Astrocyte (in vitro differentiated cells and primary cell): ENCODE data around the gene SOX5. TPM values are rescaled to one million over a fixed set of nuclear protein-coding genes. Genes with fewer than 3 reads are reported as not detected.

Experiments
- DNase-seq: peaks from one replicate; pipeline ENCODE4 v3.0.0-alpha.2; 2010; ENCODE audit warnings: low read depth
- FAIRE-seq: peaks from 2 replicates; lab custom pipeline; 2011; peaks lifted over from hg19 to GRCh38; lab: Jason Lieb, UNC
- H2AFZ ChIP-seq: 2 replicates; pipeline ENCODE4 v1.6.0; 2012; ENCODE audit warnings: low read depth, low read length, inconsistent platforms
- H3K27ac ChIP-seq: 2 replicates; pipeline ENCODE4 v1.5.1; 2011; ENCODE audit warnings: low read depth, low read length, inconsistent platforms
- H3K27me3 ChIP-seq: 2 replicates; pipeline ENCODE4 v1.6.0; 2011; ENCODE audit warnings: low read length, inconsistent platforms; ENCODE audit not compliant: insufficient read depth
- H3K36me3 ChIP-seq: 2 replicates; pipeline ENCODE4 v1.5.1; 2011; ENCODE audit warnings: low read length, inconsistent platforms; ENCODE audit not compliant: insufficient read depth
- H3K4me1 ChIP-seq: 2 replicates; pipeline ENCODE4 v1.5.1; 2011; ENCODE audit warnings: low read length, inconsistent platforms; ENCODE audit not compliant: insufficient read depth
- H3K4me2 ChIP-seq: 2 replicates; pipeline ENCODE4 v1.6.0; 2012; ENCODE audit warnings: low read length, inconsistent platforms
- H3K4me3 ChIP-seq: 2 replicates; pipeline ENCODE4 v1.5.1; 2011; ENCODE audit warnings: low read depth, mild to moderate bottlenecking, low read length, inconsistent platforms; ENCODE audit not compliant: insufficient read depth
- H3K79me2 ChIP-seq: 2 replicates; pipeline ENCODE4 v1.6.0; 2012; ENCODE audit warnings: mild to moderate bottlenecking, low read length, inconsistent platforms; ENCODE audit not compliant: insufficient read depth
- H3K9ac ChIP-seq: 2 replicates; pipeline ENCODE4 v1.6.0; 2012; ENCODE audit warnings: mild to moderate bottlenecking, low read length, inconsistent platforms
- H3K9me3 ChIP-seq: 2 replicates; pipeline ENCODE4 v1.5.1; 2012; ENCODE audit warnings: low read depth, mild to moderate bottlenecking, low read length, inconsistent platforms; ENCODE audit not compliant: insufficient read depth
- H4K20me1 ChIP-seq: 2 replicates; pipeline ENCODE4 v1.6.0; 2012; ENCODE audit warnings: low read length, inconsistent platforms; ENCODE audit not compliant: insufficient read depth
- H3K27ac Mint-ChIP-seq: one replicate; pipeline ENCODE4 v1.8.0; 2021; ENCODE audit warnings: mild to moderate bottlenecking, mixed read lengths; ENCODE audit not compliant: unreplicated experiment
- H3K27me3 Mint-ChIP-seq: one replicate; pipeline ENCODE4 v1.8.0; 2021; ENCODE audit warnings: low read depth, mixed read lengths; ENCODE audit not compliant: unreplicated experiment
- H3K36me3 Mint-ChIP-seq: one replicate; pipeline ENCODE4 v1.8.0; 2021; ENCODE audit warnings: low read depth, mixed read lengths; ENCODE audit not compliant: unreplicated experiment
- H3K4me1 Mint-ChIP-seq: one replicate; pipeline ENCODE4 v1.8.0; 2021; ENCODE audit warnings: low read depth, mixed read lengths; ENCODE audit not compliant: unreplicated experiment
- H3K4me3 Mint-ChIP-seq: one replicate; pipeline ENCODE4 v1.8.0; 2021; ENCODE audit warnings: mild to moderate bottlenecking, moderate library complexity, mixed read lengths; ENCODE audit not compliant: unreplicated experiment
- H3K9me3 Mint-ChIP-seq: one replicate; pipeline ENCODE4 v1.8.0; 2021; ENCODE audit warnings: mild to moderate bottlenecking, mixed read lengths; ENCODE audit not compliant: unreplicated experiment
- EZH2 ChIP-seq: IDR thresholded peaks from 2 replicates; pipeline ENCODE4 v1.6.1; 2012; ENCODE audit warnings: mild to moderate bottlenecking, low read length, inconsistent platforms; ENCODE audit not compliant: insufficient read depth
- total RNA-seq: library from RNA; stranded (reverse); gene quantifications from 2 replicates; pipeline ENCODE4 v1.2.1, GENCODE V29; 2021
- TF ChIP-seq, protein P1 (sequence below): IDR thresholded peaks from 2 replicates; pipeline ENCODE4 v1.5.1; 2011; ENCODE audit warnings: low read depth, mild to moderate bottlenecking, inconsistent platforms, low read length, moderate library complexity; ENCODE audit not compliant: insufficient read depth

The SOX5 gene
- total RNA-seq, 1 donor from 2014 or later: 13.7 TPM

DNA sequence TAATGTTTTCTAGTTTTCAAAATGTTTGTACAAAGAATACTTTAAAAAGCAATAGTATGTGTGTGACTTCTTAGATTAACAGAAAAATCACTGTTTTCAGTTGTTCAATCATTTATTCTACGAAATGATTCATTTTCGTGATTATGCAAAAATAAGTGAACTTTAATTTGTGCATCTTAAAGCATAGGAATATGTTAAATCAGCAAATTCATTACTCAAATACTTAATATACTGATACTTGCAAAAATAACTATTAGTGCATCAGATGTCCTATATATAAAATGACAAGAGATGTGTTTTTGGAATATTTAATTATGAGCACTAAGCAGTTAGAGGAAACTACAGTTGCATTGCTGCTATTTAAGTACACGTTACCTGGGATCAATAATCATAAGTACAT lies 11.0 kb downstream of the SOX5 start:
- Mint-ChIP-seq H3K27me3 (no peaks in the 10 kb centered on the region), H3K27ac (no peak overlapping the region), H3K9me3 (no peaks in the 10 kb centered on the region), H3K4me1 (peaks cover 4% of the 10 kb centered on the region), H3K36me3 (no peaks in the 10 kb centered on the region), H3K4me3 (no peak overlapping the region)
- no peak overlapping the region for H2AFZ ChIP-seq
- no peak overlapping the region for H3K27ac ChIP-seq
- H3K36me3 ChIP-seq: no peaks in the 10 kb centered on the region
- no peaks in the 10 kb centered on the region for H4K20me1 ChIP-seq
- no peaks in the 10 kb centered on the region for H3K4me1 ChIP-seq
- FAIRE-seq (no peak), DNase-seq (no peak)
- H3K4me3 ChIP-seq: no peak overlapping the region
- TF ChIP-seq EZH2: no peak
- TF ChIP-seq, protein P1, sequence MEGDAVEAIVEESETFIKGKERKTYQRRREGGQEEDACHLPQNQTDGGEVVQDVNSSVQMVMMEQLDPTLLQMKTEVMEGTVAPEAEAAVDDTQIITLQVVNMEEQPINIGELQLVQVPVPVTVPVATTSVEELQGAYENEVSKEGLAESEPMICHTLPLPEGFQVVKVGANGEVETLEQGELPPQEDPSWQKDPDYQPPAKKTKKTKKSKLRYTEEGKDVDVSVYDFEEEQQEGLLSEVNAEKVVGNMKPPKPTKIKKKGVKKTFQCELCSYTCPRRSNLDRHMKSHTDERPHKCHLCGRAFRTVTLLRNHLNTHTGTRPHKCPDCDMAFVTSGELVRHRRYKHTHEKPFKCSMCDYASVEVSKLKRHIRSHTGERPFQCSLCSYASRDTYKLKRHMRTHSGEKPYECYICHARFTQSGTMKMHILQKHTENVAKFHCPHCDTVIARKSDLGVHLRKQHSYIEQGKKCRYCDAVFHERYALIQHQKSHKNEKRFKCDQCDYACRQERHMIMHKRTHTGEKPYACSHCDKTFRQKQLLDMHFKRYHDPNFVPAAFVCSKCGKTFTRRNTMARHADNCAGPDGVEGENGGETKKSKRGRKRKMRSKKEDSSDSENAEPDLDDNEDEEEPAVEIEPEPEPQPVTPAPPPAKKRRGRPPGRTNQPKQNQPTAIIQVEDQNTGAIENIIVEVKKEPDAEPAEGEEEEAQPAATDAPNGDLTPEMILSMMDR: no peak
- no peak overlapping the region for H3K4me2 ChIP-seq
- H3K9me3 ChIP-seq: no peaks in the 10 kb centered on the region
- no peak overlapping the region for H3K9ac ChIP-seq
- no peaks in the 10 kb centered on the region for H3K27me3 ChIP-seq
- H3K79me2 ChIP-seq: no peaks in the 10 kb centered on the region

DNA sequence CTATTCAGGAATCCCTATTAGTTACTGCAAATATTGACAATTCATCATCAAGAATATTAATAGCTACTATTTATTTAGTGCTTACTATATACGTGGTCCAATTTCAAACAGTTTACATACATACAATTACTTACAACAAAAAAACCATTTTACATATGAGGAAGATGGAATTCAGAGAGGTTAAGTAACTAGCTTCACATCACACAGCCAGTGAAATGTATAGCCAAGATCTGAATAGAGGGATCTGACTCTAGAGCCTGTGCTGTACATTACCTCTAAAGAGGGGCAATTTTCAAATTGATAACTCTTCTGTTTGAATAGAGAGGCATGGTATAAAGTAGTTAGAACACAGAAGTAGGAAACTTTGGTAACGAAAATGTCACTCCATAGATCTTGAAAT lies 18.3 kb downstream of the SOX5 start:
- Mint-ChIP-seq H3K4me3 (no peak overlapping the region), H3K36me3 (peaks cover 4% of the 10 kb centered on the region), H3K4me1 (peaks cover 10% of the 10 kb centered on the region), H3K9me3 (no peaks in the 10 kb centered on the region), H3K27ac (no peak overlapping the region), H3K27me3 (no peaks in the 10 kb centered on the region)
- H3K4me1 ChIP-seq: no peaks in the 10 kb centered on the region
- no peak overlapping the region for H3K27ac ChIP-seq
- H3K79me2 ChIP-seq: no peaks in the 10 kb centered on the region
- no peak for FAIRE-seq
- TF ChIP-seq, protein P1: no peak
- H3K36me3 ChIP-seq: no peaks in the 10 kb centered on the region
- no peaks in the 10 kb centered on the region for H3K9me3 ChIP-seq
- H3K27me3 ChIP-seq: no peaks in the 10 kb centered on the region
- DNase-seq: no peak
- no peak overlapping the region for H2AFZ ChIP-seq
- no peak overlapping the region for H3K9ac ChIP-seq
- no peak overlapping the region for H3K4me2 ChIP-seq
- no peaks in the 10 kb centered on the region for H4K20me1 ChIP-seq
- no peak overlapping the region for H3K4me3 ChIP-seq

- no peaks in the 10 kb centered on the region for H3K27me3 ChIP-seq
- TF ChIP-seq, protein P1: no peak
- TF ChIP-seq EZH2: no peak
- H3K27ac ChIP-seq: no peak overlapping the region
- no peak overlapping the region for H3K4me3 Mint-ChIP-seq
- H3K4me2 ChIP-seq: no peak overlapping the region
- no peak overlapping the region for H3K27ac Mint-ChIP-seq
- H3K9ac ChIP-seq: no peak overlapping the region
- no peaks in the 10 kb centered on the region for H3K9me3 ChIP-seq
- H3K4me1 Mint-ChIP-seq: peaks cover 12% of the 10 kb centered on the region
- FAIRE-seq: no peak
- H2AFZ ChIP-seq: no peak overlapping the region
- H3K4me1 ChIP-seq: no peaks in the 10 kb centered on the region
- no peaks in the 10 kb centered on the region for H3K36me3 ChIP-seq
- DNase-seq: no peak
- H3K9me3 Mint-ChIP-seq: no peaks in the 10 kb centered on the region
- H3K4me3 ChIP-seq: no peak overlapping the region
- H4K20me1 ChIP-seq: no peaks in the 10 kb centered on the region
- peaks cover 4% of the 10 kb centered on the region for H3K36me3 Mint-ChIP-seq
- no peaks in the 10 kb centered on the region for H3K79me2 ChIP-seq
- no peaks in the 10 kb centered on the region for H3K27me3 Mint-ChIP-seq
Measured at GRCh38 chr12:23930599-23930998, 18.9 kb downstream of the SOX5 start.
